B cell (primary cell): ENCODE results near the gene C2orf74. TPM values are rescaled to one million over a fixed set of nuclear protein-coding genes. Genes with fewer than 3 reads are reported as not detected.

Source experiments
- ATAC-seq: fragments of 200-7000 bp; cut with Tn5 transposase; one replicate; pipeline ENCODE4 v1.10.0; 2021; ENCODE audit warnings: low read depth, mild to moderate bottlenecking, moderate number of reproducible peaks, moderate library complexity
- CTCF ChIA-PET: fragments of 350-600 bp; sonication (Branson Sonifier 250); formaldehyde crosslinking; loops from one replicate; lab custom pipeline; 2021; ENCODE audit warnings: antibody characterized with exemption, inconsistent platforms; lab: Charles Lee
- POLR2A ChIA-PET: fragments of 350-600 bp; sonication (Branson Sonifier 250); formaldehyde crosslinking; loops from one replicate; lab custom pipeline; 2021; ENCODE audit warnings: antibody characterized with exemption; lab: Charles Lee
- DNase-seq: peaks from one replicate; pipeline ENCODE4 v3.0.0; 2013
- H2AFZ ChIP-seq: 2 replicates; pipeline ENCODE4 v1.6.1; 2012; ENCODE audit warnings: mild to moderate bottlenecking, low read depth, low read length; ENCODE audit not compliant: insufficient read depth, poor library complexity, severe bottlenecking
- H3K27ac ChIP-seq, 2 donors: 1 replicate in 1 of 2; 2 replicates in 1 of 2; pipeline ENCODE4 v1.5.1; 2012 to 2013; ENCODE audit warnings: low read length in 2 of 2, mild to moderate bottlenecking in 2 of 2, moderate library complexity in 1 of 2
- H3K27me3 ChIP-seq, 4 experiments: fragments of 200-600 bp in 1 of 4; sonication (generic) in 1 of 4; replicated peaks in 1 of 4; 1 replicate in 2 of 4; 2 replicates in 2 of 4; pipeline versions ENCODE4 v1.6.1 to v1.7.0; 2013 to 2016; ENCODE audit warnings: low read length in 3 of 4, mild to moderate bottlenecking in 2 of 4, mixed read lengths in 1 of 4, moderate library complexity in 1 of 4; ENCODE audit not compliant: insufficient read depth in 4 of 4, control insufficient read depth in 3 of 4; ENCODE audit errors: control extremely low read depth in 1 of 4
- H3K36me3 ChIP-seq, 2 experiments: replicated peaks in 1 of 2; 1 replicate in 1 of 2; 2 replicates in 1 of 2; pipeline versions ENCODE4 v1.6.1 to v1.7.1; 2013; ENCODE audit warnings: low read length in 1 of 2; ENCODE audit not compliant: insufficient read depth in 2 of 2, control insufficient read depth in 1 of 2; ENCODE audit errors: control extremely low read depth in 1 of 2, extremely low read depth in 1 of 2
- H3K4me1 ChIP-seq, 2 donors: fragments of 200-600 bp in 1 of 2; sonication (generic) in 1 of 2; 1 replicate in 1 of 2; 2 replicates in 1 of 2; pipeline versions ENCODE4 v1.5.1 to v1.6.1; 2013 to 2017; ENCODE audit warnings: low read length in 2 of 2; ENCODE audit not compliant: control insufficient read depth in 2 of 2, insufficient read depth in 2 of 2
- H3K4me2 ChIP-seq: replicated peaks from 2 replicates; pipeline ENCODE3; 2012; ENCODE audit warnings: mild to moderate bottlenecking, low read depth, low read length; ENCODE audit not compliant: poor library complexity, severe bottlenecking
- H3K4me3 ChIP-seq, 5 experiments: fragments of 200-600 bp in 1 of 5; sonication (generic) in 1 of 5; 1 replicate in 3 of 5; 2 replicates in 2 of 5; pipeline versions ENCODE4 v1.5.1 to v1.7.0; 2011 to 2016; ENCODE audit warnings: low read length in 4 of 5, mild to moderate bottlenecking in 4 of 5, low read depth in 2 of 5, control low read depth in 1 of 5, moderate library complexity in 1 of 5; ENCODE audit not compliant: insufficient read depth in 1 of 5; ENCODE audit errors: control extremely low read depth in 1 of 5, extremely low read depth in 1 of 5
- H3K79me2 ChIP-seq: fragments of 200-600 bp; sonication (generic); one replicate; pipeline ENCODE4 v1.6.0; 2016; ENCODE audit warnings: low read length; ENCODE audit not compliant: control insufficient read depth, insufficient read depth
- H3K9ac ChIP-seq: fragments of 200-600 bp; sonication (generic); 2 replicates; pipeline ENCODE4 v1.6.1; 2017; ENCODE audit warnings: mild to moderate bottlenecking, low read length, moderate library complexity
- H3K9me3 ChIP-seq, 3 donors: one replicate each; pipeline versions ENCODE4 v1.6.1 to v1.7.1; 2013; ENCODE audit warnings: low read length in 2 of 3; ENCODE audit not compliant: control insufficient read depth in 2 of 3, insufficient read depth in 1 of 3; ENCODE audit errors: control extremely low read depth in 1 of 3
- H4K20me1 ChIP-seq: 2 replicates; pipeline ENCODE4 v1.6.0; 2012; ENCODE audit warnings: mild to moderate bottlenecking, low read length; ENCODE audit not compliant: insufficient read depth, control insufficient read depth, poor library complexity, severe bottlenecking
- H3K27ac Mint-ChIP-seq: one replicate; pipeline ENCODE4 v1.8.0; 2021; ENCODE audit warnings: mixed read lengths
- H3K27me3 Mint-ChIP-seq: one replicate; pipeline ENCODE4 v1.8.0; 2021; ENCODE audit warnings: mixed read lengths
- H3K4me1 Mint-ChIP-seq: one replicate; pipeline ENCODE4 v1.8.0; 2021; ENCODE audit warnings: mixed read lengths
- H3K4me3 Mint-ChIP-seq: one replicate; pipeline ENCODE4 v1.8.0; 2021; ENCODE audit warnings: mixed read lengths
- H3K9me3 Mint-ChIP-seq: one replicate; pipeline ENCODE4 v1.8.0; 2022; ENCODE audit warnings: mixed read lengths; ENCODE audit not compliant: insufficient read depth
- EZH2 ChIP-seq: IDR thresholded peaks from 2 replicates; pipeline ENCODE4 v1.6.1; 2012; ENCODE audit warnings: borderline replicate concordance, low read depth, mild to moderate bottlenecking, moderate library complexity, low read length; ENCODE audit not compliant: insufficient read depth, poor library complexity, severe bottlenecking
- WGBS: methylation state at CpG from one replicate; pipeline ENCODE4 v1.1.5; 2013; ENCODE audit warnings: missing lambda C conversion rate; ENCODE audit not compliant: insufficient coverage; 5-methylcytosine and 5-hydroxymethylcytosine counted together
- intact Hi-C: fragments of 100-400 bp; cut with micrococcal nuclease; formaldehyde crosslinking; loops from one replicate; pipeline ENCODE4 v1.10.0; 2022
- polyA plus RNA-seq: library from polyadenylated mRNA; depleted of rRNA; stranded (reverse); fragments of >200 nt; gene quantifications from 2 replicates; pipeline ENCODE4 v1.2.3, GENCODE V29; 2012
- total RNA-seq, 2 donors: library from RNA; stranded (reverse); fragments of 120-200 nt in 1 of 2; gene quantifications; 1 replicate in 1 of 2; 2 replicates in 1 of 2; pipeline versions ENCODE4 v1.2.3 to v1.2.4, GENCODE V29; 2013 to 2022
- TF ChIP-seq, protein P1 (sequence below): fragments of 200-600 bp; IDR thresholded peaks from one replicate; pipeline ENCODE4 v1.8.0; 2022; ENCODE audit warnings: antibody characterized with exemption, mild to moderate bottlenecking

The C2orf74 gene
- total and polyA plus RNA-seq, 2 donors (not counting 1 experiment from before 2014, with no cell fraction given) = 11.1 to 16.2 TPM

DNA sequence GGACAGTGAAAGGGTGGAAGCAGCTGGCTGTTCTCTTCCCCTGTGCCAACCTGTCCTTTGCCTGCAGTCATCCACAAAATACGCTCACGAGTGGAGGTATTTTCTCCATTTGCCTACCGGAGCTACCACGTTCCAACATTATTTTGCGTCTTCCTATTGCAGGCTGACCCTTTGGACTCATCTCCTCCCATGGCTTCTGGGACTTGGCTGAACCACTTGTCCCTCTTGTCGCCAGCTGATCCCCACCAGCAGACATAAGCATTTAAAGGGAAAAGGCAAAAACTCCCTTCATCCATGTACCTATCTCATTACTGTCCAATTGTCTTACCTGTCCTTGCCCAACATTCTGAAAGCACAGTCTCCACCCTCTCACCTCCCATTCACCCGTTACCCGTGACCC, 13.0 kb downstream of the C2orf74 start:
- Histone ChIP-seq H3K27ac (no peak overlapping the region), H3K9me3 (no peaks in the 10 kb centered on the region), H2AFZ (no peak overlapping the region), H3K4me1 (peaks cover 23 to 29% of the 10 kb centered on the region in 2 donors), H3K9ac (no peak overlapping the region), H3K79me2 (peaks cover 21% of the 10 kb centered on the region), H4K20me1 (peaks cover under 1% of the 10 kb centered on the region), H3K4me2 (no peak overlapping the region), H3K27me3 (no peaks in the 10 kb centered on the region), H3K4me3 (no peak overlapping the region), H3K36me3 (peaks cover 4 to 10% of the 10 kb centered on the region in 2 experiments)
- H3K9me3 Mint-ChIP-seq = no peaks in the 10 kb centered on the region
- POLR2A ChIA-PET = interaction anchor here (1.5 kb wide), 1 partner anchor 30 kb away, joined by 4 read pairs; no protein-coding TSS in a partner anchor
- H3K4me3 Mint-ChIP-seq = peak overlapping the region; percentile 8
- CTCF ChIA-PET = interaction anchor here (0.9 kb wide), 1 partner anchor 10 kb away, joined by 3 read pairs; no protein-coding TSS in a partner anchor
- intact Hi-C loops = loop anchor here (10.0 kb wide), 1 partner anchor 710 kb away; the partner anchor contains the start of gene CCT4
- WGBS = 98% methylated on average over 8 of the region's 8 CpGs
- ATAC-seq = no peak
- peaks cover 30% of the 10 kb centered on the region for H3K4me1 Mint-ChIP-seq
- H3K27ac Mint-ChIP-seq = no peak overlapping the region
- TF ChIP-seq EZH2 = no peak
- TF ChIP-seq, protein P1, sequence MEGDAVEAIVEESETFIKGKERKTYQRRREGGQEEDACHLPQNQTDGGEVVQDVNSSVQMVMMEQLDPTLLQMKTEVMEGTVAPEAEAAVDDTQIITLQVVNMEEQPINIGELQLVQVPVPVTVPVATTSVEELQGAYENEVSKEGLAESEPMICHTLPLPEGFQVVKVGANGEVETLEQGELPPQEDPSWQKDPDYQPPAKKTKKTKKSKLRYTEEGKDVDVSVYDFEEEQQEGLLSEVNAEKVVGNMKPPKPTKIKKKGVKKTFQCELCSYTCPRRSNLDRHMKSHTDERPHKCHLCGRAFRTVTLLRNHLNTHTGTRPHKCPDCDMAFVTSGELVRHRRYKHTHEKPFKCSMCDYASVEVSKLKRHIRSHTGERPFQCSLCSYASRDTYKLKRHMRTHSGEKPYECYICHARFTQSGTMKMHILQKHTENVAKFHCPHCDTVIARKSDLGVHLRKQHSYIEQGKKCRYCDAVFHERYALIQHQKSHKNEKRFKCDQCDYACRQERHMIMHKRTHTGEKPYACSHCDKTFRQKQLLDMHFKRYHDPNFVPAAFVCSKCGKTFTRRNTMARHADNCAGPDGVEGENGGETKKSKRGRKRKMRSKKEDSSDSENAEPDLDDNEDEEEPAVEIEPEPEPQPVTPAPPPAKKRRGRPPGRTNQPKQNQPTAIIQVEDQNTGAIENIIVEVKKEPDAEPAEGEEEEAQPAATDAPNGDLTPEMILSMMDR = no peak
- no peak for DNase-seq
- H3K27me3 Mint-ChIP-seq = no peaks in the 10 kb centered on the region
